D721Med (cell line): ENCODE measurements around the gene WDR38.

Source experiments
- DNase-seq: peaks from one replicate; pipeline ENCODE4 v3.0.0; 2011; ENCODE audit warnings: low spot score; ENCODE audit not compliant: insufficient read length
- FAIRE-seq: peaks from 2 replicates; lab custom pipeline; 2011; peaks lifted over from hg19 to GRCh38; lab: Jason Lieb, UNC
- CTCF ChIP-seq: IDR thresholded peaks from 2 replicates; pipeline ENCODE4 v1.5.1; 2012; ENCODE audit warnings: mild to moderate bottlenecking, control low read depth; ENCODE audit not compliant: insufficient read depth; ENCODE audit errors: missing control alignments

Gene WDR38

GRCh38 chr9:124854822-124855221 is 1.6 kb downstream of the WDR38 start:
- no peak for TF ChIP-seq CTCF
- FAIRE-seq (no peak), DNase-seq (no peak)

- TF ChIP-seq CTCF: no peak
- FAIRE-seq: no peak
- no peak for DNase-seq
Observed at GRCh38 chr9:124855566-124855943, 2.3 kb downstream of the WDR38 start.

GRCh38 chr9:124855944-124856765 is 2.9 kb downstream of the WDR38 start:
- DNase-seq: no peak
- peak; percentile 34 for TF ChIP-seq CTCF
- no peak for FAIRE-seq

GRCh38 chr9:124857533-124858162 is 4.4 kb downstream of the WDR38 start:
- DNase-seq: no peak
- no peak for TF ChIP-seq CTCF
- FAIRE-seq: no peak

GRCh38 chr9:124858330-124859046 is 5.2 kb downstream of the WDR38 start:
- no peak for TF ChIP-seq CTCF
- FAIRE-seq: no peak
- DNase-seq: no peak

GRCh38 chr9:124859803-124860581 is 6.7 kb downstream of the WDR38 start:
- FAIRE-seq: no peak
- TF ChIP-seq CTCF: no peak
- DNase-seq: no peak
